HepG2 (cell line): Measurements from ENCODE around the gene CAPN15. TPM values are rescaled to one million over a fixed set of nuclear protein-coding genes. Genes with fewer than 3 reads are reported as not detected.

Source experiments
- DNMT3B ChIP-seq: conservative IDR thresholded peaks from 2 replicates; pipeline ENCODE4 v1.6.1; 2016; ENCODE audit warnings: missing biosample characterization, control low read depth
- NFE2L2 ChIP-seq: fragments of 150-350 bp; IDR thresholded peaks from 2 replicates; pipeline ENCODE4 v1.6.1; 2014; ENCODE audit warnings: low read length
- NFKB2 ChIP-seq: sonication (generic); formaldehyde crosslinking; IDR thresholded peaks from 2 replicates; pipeline ENCODE4 v1.4.0; 2020; ENCODE audit warnings: missing genetic modification reagents, borderline replicate concordance
- NR3C1 ChIP-seq: sonication (generic); formaldehyde crosslinking; IDR thresholded peaks from 2 replicates; pipeline ENCODE4 v1.4.0; 2020; ENCODE audit warnings: missing genetic modification reagents
- PRPF4 ChIP-seq: fragments of 200-400 bp; formaldehyde crosslinking; IDR thresholded peaks from 2 replicates; pipeline ENCODE4 v1.6.1; 2016; ENCODE audit warnings: low read length, low read depth; ENCODE audit not compliant: poor library complexity, severe bottlenecking
- RBM22 ChIP-seq: fragments of 200-400 bp; formaldehyde crosslinking; optimal IDR thresholded peaks from 2 replicates; pipeline ENCODE3; 2017; ENCODE audit warnings: mild to moderate bottlenecking, low read length, moderate library complexity
- RCOR2 ChIP-seq: IDR thresholded peaks from 2 replicates; pipeline ENCODE4 v1.6.1; 2016; ENCODE audit warnings: missing biosample characterization, missing genetic modification reagents
- TSC22D2 ChIP-seq: sonication (generic); formaldehyde crosslinking; IDR thresholded peaks from 2 replicates; pipeline ENCODE4 v1.5.1; 2020; ENCODE audit warnings: missing genetic modification reagents, mild to moderate bottlenecking, borderline replicate concordance
- YEATS4 ChIP-seq: sonication (generic); formaldehyde crosslinking; IDR thresholded peaks from 2 replicates; pipeline ENCODE4 v1.4.0; 2020; ENCODE audit warnings: missing genetic modification reagents, borderline replicate concordance
- ZBTB38 ChIP-seq: sonication (generic); formaldehyde crosslinking; IDR thresholded peaks from 2 replicates; pipeline ENCODE4 v1.5.1; 2020; ENCODE audit warnings: mild to moderate bottlenecking, missing genetic modification reagents
- ZFY ChIP-seq: sonication (generic); formaldehyde crosslinking; IDR thresholded peaks from 2 replicates; pipeline ENCODE4 v1.4.0; 2020; ENCODE audit warnings: missing genetic modification reagents
- ZMYM2 ChIP-seq: sonication (generic); formaldehyde crosslinking; IDR thresholded peaks from 2 replicates; pipeline ENCODE4 v1.8.0; 2022; ENCODE audit warnings: mild to moderate bottlenecking, missing genetic modification reagents
- ZNF24 ChIP-seq: fragments of 450-650 bp; IDR thresholded peaks from 2 replicates; pipeline ENCODE4 v1.6.1; 2017; ENCODE audit warnings: antibody characterized with exemption, mild to moderate bottlenecking
- ZNF44 ChIP-seq: sonication (generic); formaldehyde crosslinking; IDR thresholded peaks from 2 replicates; pipeline ENCODE4 v1.5.1; 2020; ENCODE audit warnings: mild to moderate bottlenecking, missing genetic modification reagents
- ZNF709 ChIP-seq: sonication (generic); formaldehyde crosslinking; IDR thresholded peaks from 2 replicates; pipeline ENCODE4 v1.5.0; 2020; ENCODE audit warnings: mild to moderate bottlenecking, missing genetic modification reagents
- ZNF772 ChIP-seq: sonication (generic); formaldehyde crosslinking; IDR thresholded peaks from 2 replicates; pipeline ENCODE4 v1.5.0; 2020; ENCODE audit warnings: mild to moderate bottlenecking, missing genetic modification reagents
- ZNF780A ChIP-seq: sonication (generic); formaldehyde crosslinking; IDR thresholded peaks from 2 replicates; pipeline ENCODE4 v1.8.0; 2022; ENCODE audit warnings: mild to moderate bottlenecking, missing genetic modification reagents, moderate library complexity
- polyA plus RNA-seq, 8 experiments: library from polyadenylated mRNA; depleted of rRNA in 3 of 8; stranded (reverse) in 7 of 8; unstranded in 1 of 8; fragments of >200 nt; fragmentation: Illumina TruSeq in 4 of 8; extraction: Trizol in 4 of 8; gene quantifications; 2 replicates each; pipeline versions ENCODE4 v1.2.1 to v1.2.3, GENCODE V29; 2011 to 2016; ENCODE audit warnings: low read depth in 4 of 8, missing spikeins in 1 of 8, mixed read lengths in 1 of 8; ENCODE audit not compliant: insufficient read depth in 1 of 8
- total RNA-seq, 5 experiments: library from RNA; depleted of rRNA; stranded (reverse); fragments of >200 nt; fragmentation: Illumina TruSeq; extraction: Trizol; gene quantifications; 2 replicates each; pipeline ENCODE4 v1.2.3, GENCODE V29; 2016; ENCODE audit warnings: low read depth in 1 of 5
- TF ChIP-seq, protein P1 (sequence below): sonication (generic); formaldehyde crosslinking; IDR thresholded peaks from 2 replicates; pipeline ENCODE4 v1.5.1; 2020; ENCODE audit warnings: mild to moderate bottlenecking, missing genetic modification reagents, moderate library complexity
- TF ChIP-seq, protein P2 (sequence below): IDR thresholded peaks from 2 replicates; pipeline ENCODE4 v1.6.1; 2016; ENCODE audit warnings: low read depth, control low read depth
- TF ChIP-seq, protein P3 (sequence below): sonication (generic); formaldehyde crosslinking; IDR thresholded peaks from 2 replicates; pipeline ENCODE4 v1.4.0; 2020; ENCODE audit warnings: missing genetic modification reagents
- TF ChIP-seq, protein P4 (sequence below): IDR thresholded peaks from 2 replicates; pipeline ENCODE4 v1.6.1; 2016
- TF ChIP-seq, protein P5 (sequence below): sonication (generic); IDR thresholded peaks from 2 replicates; pipeline ENCODE4 v1.6.1; 2016; ENCODE audit warnings: low read depth, borderline replicate concordance

Gene CAPN15
- total and polyA plus RNA-seq, 2 of the 13 experiments (the other 11 are each of a cell fraction or from before 2014, with no cell fraction given) = 14.9 to 24.5 TPM

DNA sequence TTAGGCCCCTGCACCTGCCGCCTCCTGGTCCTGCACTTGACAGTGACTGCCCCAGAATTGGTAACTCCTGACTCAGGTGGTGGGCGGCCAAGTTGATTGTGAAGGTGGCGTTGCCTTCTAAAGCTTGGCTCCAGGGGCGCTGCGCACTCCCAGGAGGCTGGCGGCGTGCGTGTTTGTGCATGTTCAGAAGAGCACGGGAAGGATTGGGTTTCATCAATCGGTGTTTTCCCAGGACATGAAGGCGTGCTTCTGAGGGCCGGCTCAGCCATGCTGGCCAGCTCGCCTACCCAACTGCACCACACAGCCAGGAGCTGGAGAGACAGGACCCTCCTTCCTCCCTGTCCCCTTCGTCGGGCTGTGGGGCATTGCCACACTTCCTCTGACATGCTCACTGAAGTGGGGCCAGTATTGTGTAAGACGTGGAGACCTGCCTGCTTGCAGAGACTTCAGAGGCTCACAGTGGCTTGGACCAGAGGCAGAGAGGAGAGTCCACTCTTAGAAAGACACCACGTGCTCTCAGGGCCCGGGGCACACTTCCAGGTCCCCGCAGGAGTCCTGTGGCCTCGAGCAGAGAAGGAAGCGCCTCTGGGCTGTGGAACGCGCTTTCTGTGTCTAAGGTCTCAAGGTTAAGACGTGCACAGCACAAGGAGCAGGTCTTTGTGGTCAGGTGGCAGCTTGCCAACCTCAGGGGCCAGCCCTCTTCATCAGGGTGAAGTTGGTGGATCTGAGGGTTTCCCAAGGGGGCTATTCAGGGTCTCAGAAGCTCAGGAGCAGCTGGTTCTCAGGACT is 65.2 kb downstream of the CAPN15 start (continued):
- TF ChIP-seq NR3C1 (CRISPR knock-in tag) (no peak), PRPF4 (no peak), RCOR2 (CRISPR knock-in tag) (0 out of 2 replicates have a peak, but pooled peaks have one; percentile 20), NFE2L2 (no peak), ZFY (CRISPR knock-in tag) (no peak), ZNF24 (no peak), ZNF780A (CRISPR knock-in tag) (no peak), DNMT3B (CRISPR knock-in tag) (no peak), ZMYM2 (CRISPR knock-in tag) (peak; percentile 45; the same call in 1 of the 2 replicates), YEATS4 (CRISPR knock-in tag) (no peak), TSC22D2 (no peak), ZNF709 (CRISPR knock-in tag) (no peak), ZNF44 (CRISPR knock-in tag) (no peak), RBM22 (no peak), ZNF772 (CRISPR knock-in tag) (no peak), NFKB2 (CRISPR knock-in tag) (peak; percentile 49; the same call in 1 of the 2 replicates), ZBTB38 (CRISPR knock-in tag) (peak; percentile 29; the same call in 1 of the 2 replicates)
- TF ChIP-seq, protein P1, sequence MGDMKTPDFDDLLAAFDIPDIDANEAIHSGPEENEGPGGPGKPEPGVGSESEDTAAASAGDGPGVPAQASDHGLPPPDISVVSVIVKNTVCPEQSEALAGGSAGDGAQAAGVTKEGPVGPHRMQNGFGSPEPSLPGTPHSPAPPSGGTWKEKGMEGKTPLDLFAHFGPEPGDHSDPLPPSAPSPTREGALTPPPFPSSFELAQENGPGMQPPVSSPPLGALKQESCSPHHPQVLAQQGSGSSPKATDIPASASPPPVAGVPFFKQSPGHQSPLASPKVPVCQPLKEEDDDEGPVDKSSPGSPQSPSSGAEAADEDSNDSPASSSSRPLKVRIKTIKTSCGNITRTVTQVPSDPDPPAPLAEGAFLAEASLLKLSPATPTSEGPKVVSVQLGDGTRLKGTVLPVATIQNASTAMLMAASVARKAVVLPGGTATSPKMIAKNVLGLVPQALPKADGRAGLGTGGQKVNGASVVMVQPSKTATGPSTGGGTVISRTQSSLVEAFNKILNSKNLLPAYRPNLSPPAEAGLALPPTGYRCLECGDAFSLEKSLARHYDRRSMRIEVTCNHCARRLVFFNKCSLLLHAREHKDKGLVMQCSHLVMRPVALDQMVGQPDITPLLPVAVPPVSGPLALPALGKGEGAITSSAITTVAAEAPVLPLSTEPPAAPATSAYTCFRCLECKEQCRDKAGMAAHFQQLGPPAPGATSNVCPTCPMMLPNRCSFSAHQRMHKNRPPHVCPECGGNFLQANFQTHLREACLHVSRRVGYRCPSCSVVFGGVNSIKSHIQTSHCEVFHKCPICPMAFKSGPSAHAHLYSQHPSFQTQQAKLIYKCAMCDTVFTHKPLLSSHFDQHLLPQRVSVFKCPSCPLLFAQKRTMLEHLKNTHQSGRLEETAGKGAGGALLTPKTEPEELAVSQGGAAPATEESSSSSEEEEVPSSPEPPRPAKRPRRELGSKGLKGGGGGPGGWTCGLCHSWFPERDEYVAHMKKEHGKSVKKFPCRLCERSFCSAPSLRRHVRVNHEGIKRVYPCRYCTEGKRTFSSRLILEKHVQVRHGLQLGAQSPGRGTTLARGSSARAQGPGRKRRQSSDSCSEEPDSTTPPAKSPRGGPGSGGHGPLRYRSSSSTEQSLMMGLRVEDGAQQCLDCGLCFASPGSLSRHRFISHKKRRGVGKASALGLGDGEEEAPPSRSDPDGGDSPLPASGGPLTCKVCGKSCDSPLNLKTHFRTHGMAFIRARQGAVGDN (CRISPR knock-in tag) = peak; percentile 97
- TF ChIP-seq, protein P2, sequence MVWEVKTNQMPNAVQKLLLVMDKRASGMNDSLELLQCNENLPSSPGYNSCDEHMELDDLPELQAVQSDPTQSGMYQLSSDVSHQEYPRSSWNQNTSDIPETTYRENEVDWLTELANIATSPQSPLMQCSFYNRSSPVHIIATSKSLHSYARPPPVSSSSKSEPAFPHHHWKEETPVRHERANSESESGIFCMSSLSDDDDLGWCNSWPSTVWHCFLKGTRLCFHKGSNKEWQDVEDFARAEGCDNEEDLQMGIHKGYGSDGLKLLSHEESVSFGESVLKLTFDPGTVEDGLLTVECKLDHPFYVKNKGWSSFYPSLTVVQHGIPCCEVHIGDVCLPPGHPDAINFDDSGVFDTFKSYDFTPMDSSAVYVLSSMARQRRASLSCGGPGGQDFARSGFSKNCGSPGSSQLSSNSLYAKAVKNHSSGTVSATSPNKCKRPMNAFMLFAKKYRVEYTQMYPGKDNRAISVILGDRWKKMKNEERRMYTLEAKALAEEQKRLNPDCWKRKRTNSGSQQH = 0 out of 2 replicates have a peak, but pooled peaks have one; percentile 21
- TF ChIP-seq, protein P3, sequence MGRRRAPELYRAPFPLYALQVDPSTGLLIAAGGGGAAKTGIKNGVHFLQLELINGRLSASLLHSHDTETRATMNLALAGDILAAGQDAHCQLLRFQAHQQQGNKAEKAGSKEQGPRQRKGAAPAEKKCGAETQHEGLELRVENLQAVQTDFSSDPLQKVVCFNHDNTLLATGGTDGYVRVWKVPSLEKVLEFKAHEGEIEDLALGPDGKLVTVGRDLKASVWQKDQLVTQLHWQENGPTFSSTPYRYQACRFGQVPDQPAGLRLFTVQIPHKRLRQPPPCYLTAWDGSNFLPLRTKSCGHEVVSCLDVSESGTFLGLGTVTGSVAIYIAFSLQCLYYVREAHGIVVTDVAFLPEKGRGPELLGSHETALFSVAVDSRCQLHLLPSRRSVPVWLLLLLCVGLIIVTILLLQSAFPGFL (CRISPR knock-in tag) = no peak
- TF ChIP-seq, protein P4, sequence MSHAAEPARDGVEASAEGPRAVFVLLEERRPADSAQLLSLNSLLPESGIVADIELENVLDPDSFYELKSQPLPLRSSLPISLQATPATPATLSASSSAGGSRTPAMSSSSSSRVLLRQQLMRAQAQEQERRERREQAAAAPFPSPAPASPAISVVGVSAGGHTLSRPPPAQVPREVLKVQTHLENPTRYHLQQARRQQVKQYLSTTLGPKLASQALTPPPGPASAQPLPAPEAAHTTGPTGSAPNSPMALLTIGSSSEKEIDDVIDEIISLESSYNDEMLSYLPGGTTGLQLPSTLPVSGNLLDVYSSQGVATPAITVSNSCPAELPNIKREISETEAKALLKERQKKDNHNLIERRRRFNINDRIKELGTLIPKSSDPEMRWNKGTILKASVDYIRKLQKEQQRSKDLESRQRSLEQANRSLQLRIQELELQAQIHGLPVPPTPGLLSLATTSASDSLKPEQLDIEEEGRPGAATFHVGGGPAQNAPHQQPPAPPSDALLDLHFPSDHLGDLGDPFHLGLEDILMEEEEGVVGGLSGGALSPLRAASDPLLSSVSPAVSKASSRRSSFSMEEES (CRISPR knock-in tag) = peak; percentile 47; the same call in 1 of the 2 replicates
- TF ChIP-seq, protein P5, sequence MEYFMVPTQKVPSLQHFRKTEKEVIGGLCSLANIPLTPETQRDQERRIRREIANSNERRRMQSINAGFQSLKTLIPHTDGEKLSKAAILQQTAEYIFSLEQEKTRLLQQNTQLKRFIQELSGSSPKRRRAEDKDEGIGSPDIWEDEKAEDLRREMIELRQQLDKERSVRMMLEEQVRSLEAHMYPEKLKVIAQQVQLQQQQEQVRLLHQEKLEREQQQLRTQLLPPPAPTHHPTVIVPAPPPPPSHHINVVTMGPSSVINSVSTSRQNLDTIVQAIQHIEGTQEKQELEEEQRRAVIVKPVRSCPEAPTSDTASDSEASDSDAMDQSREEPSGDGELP = no peak
